WI38 (cell line): Measurements from ENCODE around the gene S100A13.
"Not testable (repeated sequence)": the region's sequence is repeated elsewhere in the genome, so short reads cannot be mapped to it uniquely, and the experiment has no call there.

Experiments
- H3K4me3 ChIP-seq: 2 replicates; pipeline ENCODE4 v1.5.1; 2011; ENCODE audit warnings: low read depth, mild to moderate bottlenecking, control low read depth, low read length
- CTCF ChIP-seq: IDR thresholded peaks from 2 replicates; pipeline ENCODE4 v1.5.1; 2012; ENCODE audit warnings: low read depth, mild to moderate bottlenecking, control low read depth, low read length

S100A13 gene

GRCh38 chr1:153598309-153599172 is 28.8 kb downstream of the S100A13 start:
- TF ChIP-seq CTCF, result no peak
- no peak overlapping the region for H3K4me3 ChIP-seq

GRCh38 chr1:153597206-153597605 is 30.1 kb downstream of the S100A13 start:
- no peak overlapping the region for H3K4me3 ChIP-seq
- TF ChIP-seq CTCF, result no peak

- TF ChIP-seq CTCF, result no peak
- H3K4me3 ChIP-seq, result no peak overlapping the region
Measured at GRCh38 chr1:153592748-153593147, 34.6 kb downstream of the S100A13 start.

GRCh38 chr1:153588482-153588881 is 38.8 kb downstream of the S100A13 start:
- TF ChIP-seq CTCF, result no peak
- no peak overlapping the region for H3K4me3 ChIP-seq

- not testable (repeated sequence) for H3K4me3 ChIP-seq
Measured at GRCh38 chr1:153588033-153588432, 39.3 kb downstream of the S100A13 start.

GRCh38 chr1:153587314-153587713 is 40.0 kb downstream of the S100A13 start:
- H3K4me3 ChIP-seq, result no peak overlapping the region
- TF ChIP-seq CTCF, result no peak

- no peak for TF ChIP-seq CTCF
Measured at GRCh38 chr1:153586347-153586746, 41.0 kb downstream of the S100A13 start.

GRCh38 chr1:153585006-153585405 is 42.3 kb downstream of the S100A13 start:
- no peak for TF ChIP-seq CTCF
- H3K4me3 ChIP-seq, result no peak overlapping the region

More at GRCh38 chr1:153586347-153586746, 41.0 kb downstream of the S100A13 start:
- no peak overlapping the region for H3K4me3 ChIP-seq
